Liver (tissue), 9 donors: Measurements from ENCODE around the gene GPC3. TPM values are rescaled to one million over a fixed set of nuclear protein-coding genes. Genes with fewer than 3 reads are reported as not detected.
A peak's percentile ranks its signal among the peaks of the same experiment; 100 is the strongest.

Experiments used
- DNase-seq: peaks from one replicate; pipeline ENCODE4 v3.0.0-alpha.2; 2017; ENCODE audit warnings: low spot score
- H3K27ac ChIP-seq, 2 donors: one replicate each; pipeline ENCODE4 v1.7.0; 2013; ENCODE audit warnings: inconsistent platforms in 2 of 2, low read length in 2 of 2, control low read depth in 1 of 2, low read depth in 1 of 2, mild to moderate bottlenecking in 1 of 2
- H3K27me3 ChIP-seq, 4 donors: one replicate each; pipeline versions ENCODE4 v1.6.1 to v1.7.0; 2013; ENCODE audit warnings: low read length in 3 of 4, inconsistent platforms in 1 of 4, mild to moderate bottlenecking in 1 of 4, moderate library complexity in 1 of 4; ENCODE audit not compliant: control insufficient read depth in 4 of 4, insufficient read depth in 4 of 4
- H3K36me3 ChIP-seq, 4 donors: one replicate each; pipeline versions ENCODE4 v1.6.1 to v1.7.0; 2013; ENCODE audit warnings: low read length in 3 of 4, mild to moderate bottlenecking in 3 of 4, low read depth in 1 of 4, moderate library complexity in 1 of 4; ENCODE audit not compliant: control insufficient read depth in 4 of 4, insufficient read depth in 3 of 4
- H3K4me1 ChIP-seq, 4 donors: one replicate each; pipeline versions ENCODE4 v1.6.1 to v1.7.0; 2013; ENCODE audit warnings: low read length in 3 of 4, mild to moderate bottlenecking in 3 of 4, moderate library complexity in 1 of 4; ENCODE audit not compliant: control insufficient read depth in 4 of 4, insufficient read depth in 4 of 4
- H3K4me3 ChIP-seq, 3 donors: one replicate each; pipeline versions ENCODE4 v1.6.1 to v1.7.0; 2013; ENCODE audit warnings: low read length in 3 of 3, control low read depth in 1 of 3, low read depth in 1 of 3, mild to moderate bottlenecking in 1 of 3
- H3K9ac ChIP-seq, 2 donors: one replicate each; pipeline ENCODE4 v1.7.0; 2013; ENCODE audit warnings: low read length in 2 of 2, mild to moderate bottlenecking in 2 of 2, moderate library complexity in 2 of 2, control low read depth in 1 of 2, low read depth in 1 of 2
- H3K9me3 ChIP-seq, 4 donors: one replicate each; pipeline versions ENCODE4 v1.6.1 to v1.7.0; 2013; ENCODE audit warnings: low read length in 3 of 4; ENCODE audit not compliant: control insufficient read depth in 4 of 4
- ATF3 ChIP-seq: IDR thresholded peaks from 2 replicates; pipeline ENCODE4 v1.6.1; 2016; ENCODE audit warnings: antibody characterized with exemption
- CTCF ChIP-seq: fragments of 150-350 bp; IDR thresholded peaks from 2 replicates; pipeline ENCODE4 v1.5.1; 2017; ENCODE audit warnings: improper control_type of control experiment, low read depth, low read length; ENCODE audit not compliant: missing input control
- EGR1 ChIP-seq, 2 donors: IDR thresholded peaks; 2 replicates each; pipeline ENCODE4 v1.6.1; 2016 to 2018; ENCODE audit warnings: antibody characterized with exemption in 2 of 2, low read depth in 2 of 2
- FOXA1 ChIP-seq: IDR thresholded peaks from 2 replicates; pipeline ENCODE4 v1.6.1; 2016; ENCODE audit warnings: antibody characterized with exemption
- FOXA2 ChIP-seq: IDR thresholded peaks from 2 replicates; pipeline ENCODE4 v1.6.1; 2016; ENCODE audit warnings: antibody characterized with exemption
- GABPA ChIP-seq, 2 donors: IDR thresholded peaks in 1 of 2; conservative IDR thresholded peaks in 1 of 2; 2 replicates each; pipeline ENCODE4 v1.6.1; 2016; ENCODE audit warnings: antibody characterized with exemption in 2 of 2, mild to moderate bottlenecking in 1 of 2, moderate library complexity in 1 of 2
- HNF4A ChIP-seq, 2 donors: conservative IDR thresholded peaks; 2 replicates each; pipeline ENCODE4 v1.6.1; 2016; ENCODE audit warnings: antibody characterized with exemption in 2 of 2, mild to moderate bottlenecking in 2 of 2
- HNF4G ChIP-seq: IDR thresholded peaks from 2 replicates; pipeline ENCODE4 v1.6.1; 2016; ENCODE audit warnings: antibody characterized with exemption
- JUND ChIP-seq, 2 donors: IDR thresholded peaks; 2 replicates each; pipeline ENCODE4 v1.6.1; 2016; ENCODE audit warnings: antibody characterized with exemption in 2 of 2
- MAX ChIP-seq: IDR thresholded peaks from 2 replicates; pipeline ENCODE4 v1.6.1; 2016; ENCODE audit warnings: antibody characterized with exemption
- NR2F2 ChIP-seq: IDR thresholded peaks from 2 replicates; pipeline ENCODE4 v1.6.1; 2016; ENCODE audit warnings: antibody characterized with exemption
- RAD21 ChIP-seq, 2 donors: IDR thresholded peaks; 2 replicates each; pipeline ENCODE4 v1.6.1; 2016; ENCODE audit warnings: antibody characterized with exemption in 2 of 2, mild to moderate bottlenecking in 2 of 2
- REST ChIP-seq: IDR thresholded peaks from 2 replicates; pipeline ENCODE4 v1.6.1; 2016; ENCODE audit warnings: antibody characterized with exemption, mild to moderate bottlenecking
- RXRA ChIP-seq, 2 donors: IDR thresholded peaks; 2 replicates each; pipeline ENCODE4 v1.6.1; 2017 to 2018; ENCODE audit warnings: antibody characterized with exemption in 2 of 2, mild to moderate bottlenecking in 1 of 2
- SP1 ChIP-seq: IDR thresholded peaks from 2 replicates; pipeline ENCODE4 v1.6.1; 2018; ENCODE audit warnings: antibody characterized with exemption, mild to moderate bottlenecking
- TAF1 ChIP-seq: conservative IDR thresholded peaks from 2 replicates; pipeline ENCODE4 v1.6.1; 2016; ENCODE audit warnings: antibody characterized with exemption, mild to moderate bottlenecking
- YY1 ChIP-seq: IDR thresholded peaks from 2 replicates; pipeline ENCODE4 v1.6.1; 2016; ENCODE audit warnings: antibody characterized with exemption, mild to moderate bottlenecking
- ZBTB33 ChIP-seq: IDR thresholded peaks from 2 replicates; pipeline ENCODE4 v1.6.1; 2016; ENCODE audit warnings: antibody characterized with exemption
- WGBS: extraction: QIAGEN DNeasy Blood & Tissue Kit; methylation state at CpG from one replicate; pipeline ENCODE4 v1.1.7; 2013; 5-methylcytosine and 5-hydroxymethylcytosine counted together
- polyA plus RNA-seq, 2 donors: library from polyadenylated mRNA; stranded (reverse) in 1 of 2; unstranded in 1 of 2; fragments of 200-250 nt in 1 of 2; fragments of >200 nt in 1 of 2; fragmentation: Nextera tagmentation in 1 of 2; extraction: Ambion mirVana in 1 of 2; gene quantifications; one replicate each; pipeline versions ENCODE4 v1.2.1 to v1.2.3, GENCODE V29; 2013 to 2015
- total RNA-seq, 2 donors: library from RNA; depleted of rRNA; stranded (reverse); fragments of >200 nt; gene quantifications; one replicate each; pipeline ENCODE4 v1.2.3, GENCODE V29; 2014
- donor health status: healthy.
- donor health status: healthy.
- donor health status: healthy.
- donor health status: healthy.
- donor health status: healthy.

The GPC3 gene
- total and polyA plus RNA-seq, 4 donors = 0.40 to 1,133 (median 1.5) TPM

- no peaks in the 10 kb centered on the region for H3K27me3 ChIP-seq
- H3K9me3 ChIP-seq = no peaks in the 10 kb centered on the region
- 30% methylated on average over 2 of the region's 2 CpGs for WGBS
- H3K4me1 ChIP-seq = peaks cover 0 to 1% (median 0%) of the 10 kb centered on the region in 4 donors
- no peak overlapping the region for H3K4me3 ChIP-seq
- no peak for DNase-seq
- H3K9ac ChIP-seq = no peak overlapping the region
- no peak overlapping the region for H3K27ac ChIP-seq
- H3K36me3 ChIP-seq = no peaks in the 10 kb centered on the region
- TF ChIP-seq HNF4G (peak; percentile 95), GABPA (IDR thresholded peaks at IDR 0.05 in 1 of 2, conservative IDR thresholded peaks at IDR 0.05 in 1 of 2) (peak in 1 of 2 donors; percentile 13), FOXA2 (peak; percentile 44), HNF4A (conservative IDR thresholded peaks at IDR 0.05) (peak; percentile 98 to 99), EGR1 (IDR thresholded peaks at IDR 0.05; ENCODE audit: low read depth in 2 of 2) (peak in 1 of 2 donors; percentile 12), ZBTB33 (peak; percentile 53), ATF3 (no peak), FOXA1 (peak; percentile 46), REST (peak; percentile 22), JUND (IDR thresholded peaks at IDR 0.05) (peak in 1 of 2 donors; percentile 70), CTCF (no peak), RAD21 (IDR thresholded peaks at IDR 0.05) (peak in 1 of 2 donors; percentile 14), YY1 (peak; percentile 70), RXRA (IDR thresholded peaks at IDR 0.05) (peak; percentile 87 to 88), MAX (peak; percentile 63), SP1 (peak; percentile 73), TAF1 (no peak), NR2F2 (peak; percentile 55)
These were observed 9.2 kb upstream of the GPC3 start for GRCh38 chrX:133994576-133994975.
